IPS-18c (cell line): ENCODE results near the gene ATP5MC2.

Source experiments
- H3K4me3 ChIP-seq: 2 replicates; pipeline ENCODE4 v1.7.0; 2013; ENCODE audit warnings: low read depth, mild to moderate bottlenecking, low read length, moderate library complexity; ENCODE audit not compliant: insufficient read depth
- H3K9me3 ChIP-seq: one replicate; pipeline ENCODE4 v1.6.1; 2013; ENCODE audit warnings: mild to moderate bottlenecking, low read length, moderate library complexity; ENCODE audit not compliant: control insufficient read depth, insufficient read depth

Gene ATP5MC2

GRCh38 chr12:53626702-53627169 lies 49.1 kb downstream of the ATP5MC2 start:
- Histone ChIP-seq H3K4me3 (peak overlapping the region; percentile 67), H3K9me3 (no peaks in the 10 kb centered on the region)

GRCh38 chr12:53625946-53626701 lies 49.8 kb downstream of the ATP5MC2 start, which contains the start of gene ATF7:
TSS of gene ATF7 (minus strand) at chr12:53626382. CDS start at chr12:53601000, 25,382 bp downstream.
- no peaks in the 10 kb centered on the region for H3K9me3 ChIP-seq
- H3K4me3 ChIP-seq = peak within 1 kb of the TSS; percentile 67

GRCh38 chr12:53625373-53625945 lies 50.4 kb downstream of the ATP5MC2 start:
- Histone ChIP-seq H3K4me3 (peak overlapping the region; percentile 53), H3K9me3 (no peaks in the 10 kb centered on the region)

- H3K4me3 ChIP-seq = peak overlapping the region; percentile 53; the same call in 1 of the 2 replicates
- no peaks in the 10 kb centered on the region for H3K9me3 ChIP-seq
These were observed 50.9 kb downstream of the ATP5MC2 start for GRCh38 chr12:53624956-53625355.

- Histone ChIP-seq H3K4me3 (no peak overlapping the region), H3K9me3 (no peaks in the 10 kb centered on the region)
These were observed 51.4 kb downstream of the ATP5MC2 start for GRCh38 chr12:53624458-53624857.

- H3K4me3 ChIP-seq = no peak overlapping the region; the same call in 1 of the 2 replicates
- H3K9me3 ChIP-seq = no peaks in the 10 kb centered on the region
These were observed 52.1 kb downstream of the ATP5MC2 start for GRCh38 chr12:53623548-53624385.

- no peak overlapping the region for H3K4me3 ChIP-seq
These were observed 53.2 kb downstream of the ATP5MC2 start for GRCh38 chr12:53622724-53623123.

GRCh38 chr12:53618275-53618674 lies 57.6 kb downstream of the ATP5MC2 start:
- no peak overlapping the region for H3K4me3 ChIP-seq
- no peaks in the 10 kb centered on the region for H3K9me3 ChIP-seq

More at GRCh38 chr12:53622724-53623123, 53.2 kb downstream of the ATP5MC2 start:
- no peaks in the 10 kb centered on the region for H3K9me3 ChIP-seq

GRCh38 chr12:53617700-53618099 lies 58.2 kb downstream of the ATP5MC2 start:
- H3K4me3 ChIP-seq = no peak overlapping the region
- no peaks in the 10 kb centered on the region for H3K9me3 ChIP-seq

- H3K4me3 ChIP-seq = no peak overlapping the region
- H3K9me3 ChIP-seq = no peaks in the 10 kb centered on the region
These were observed 58.9 kb downstream of the ATP5MC2 start for GRCh38 chr12:53616950-53617349.
